Neural cell (in vitro differentiated cells): ENCODE measurements around the gene UQCRC1.

ENCODE experiments used
- MXI1 ChIP-seq: fragments of 450-650 bp; conservative IDR thresholded peaks from 2 replicates; pipeline ENCODE4 v1.6.1; 2014; ENCODE audit warnings: antibody characterized with exemption, mild to moderate bottlenecking; ENCODE audit not compliant: poor library complexity, severe bottlenecking
- POLR2AphosphoS5 ChIP-seq: IDR thresholded peaks from 2 replicates; pipeline ENCODE4 v1.6.1; 2012
- RAD21 ChIP-seq: fragments of 450-650 bp; conservative IDR thresholded peaks from 2 replicates; pipeline ENCODE4 v1.6.1; 2014; ENCODE audit warnings: antibody characterized with exemption, mild to moderate bottlenecking, moderate library complexity
- SMC3 ChIP-seq: fragments of 450-650 bp; conservative IDR thresholded peaks from 2 replicates; pipeline ENCODE4 v1.6.1; 2014; ENCODE audit warnings: antibody characterized with exemption, mild to moderate bottlenecking, moderate library complexity; ENCODE audit not compliant: poor library complexity
- TAF1 ChIP-seq: IDR thresholded peaks from 2 replicates; pipeline ENCODE4 v1.6.1; 2012; ENCODE audit warnings: low read depth
- TF ChIP-seq, protein P1 (sequence below): fragments of 450-650 bp; IDR thresholded peaks from 2 replicates; pipeline ENCODE4 v1.5.1; 2014; ENCODE audit warnings: antibody characterized with exemption, mild to moderate bottlenecking, moderate library complexity; ENCODE audit not compliant: poor library complexity, severe bottlenecking

DNA sequence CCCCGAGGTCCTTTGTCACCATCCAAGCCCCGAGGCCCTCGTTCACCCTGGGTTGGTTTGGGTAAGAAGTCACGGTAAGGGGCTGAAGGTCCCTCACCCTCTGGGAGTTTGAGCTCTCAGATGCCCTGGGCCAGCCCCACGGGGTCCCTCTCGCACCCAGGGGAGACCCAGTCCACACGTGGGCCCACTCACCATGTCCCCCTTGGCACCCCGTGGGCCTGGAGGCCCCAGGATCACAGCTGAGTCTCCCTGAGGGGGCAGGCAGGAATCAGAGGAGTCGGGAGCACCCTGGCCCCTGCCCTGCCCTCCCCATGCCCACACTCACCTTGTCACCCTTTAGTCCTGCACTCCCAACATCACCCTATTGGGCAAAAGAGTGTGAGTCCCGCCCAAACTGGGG lies 40.0 kb downstream of the UQCRC1 start:
- TF ChIP-seq, protein P1, sequence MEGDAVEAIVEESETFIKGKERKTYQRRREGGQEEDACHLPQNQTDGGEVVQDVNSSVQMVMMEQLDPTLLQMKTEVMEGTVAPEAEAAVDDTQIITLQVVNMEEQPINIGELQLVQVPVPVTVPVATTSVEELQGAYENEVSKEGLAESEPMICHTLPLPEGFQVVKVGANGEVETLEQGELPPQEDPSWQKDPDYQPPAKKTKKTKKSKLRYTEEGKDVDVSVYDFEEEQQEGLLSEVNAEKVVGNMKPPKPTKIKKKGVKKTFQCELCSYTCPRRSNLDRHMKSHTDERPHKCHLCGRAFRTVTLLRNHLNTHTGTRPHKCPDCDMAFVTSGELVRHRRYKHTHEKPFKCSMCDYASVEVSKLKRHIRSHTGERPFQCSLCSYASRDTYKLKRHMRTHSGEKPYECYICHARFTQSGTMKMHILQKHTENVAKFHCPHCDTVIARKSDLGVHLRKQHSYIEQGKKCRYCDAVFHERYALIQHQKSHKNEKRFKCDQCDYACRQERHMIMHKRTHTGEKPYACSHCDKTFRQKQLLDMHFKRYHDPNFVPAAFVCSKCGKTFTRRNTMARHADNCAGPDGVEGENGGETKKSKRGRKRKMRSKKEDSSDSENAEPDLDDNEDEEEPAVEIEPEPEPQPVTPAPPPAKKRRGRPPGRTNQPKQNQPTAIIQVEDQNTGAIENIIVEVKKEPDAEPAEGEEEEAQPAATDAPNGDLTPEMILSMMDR = no peak
- TF ChIP-seq SMC3 (no peak), RAD21 (no peak), POLR2AphosphoS5 (no peak), TAF1 (no peak), MXI1 (no peak)
